Vagina (tissue), 2 donors: ENCODE measurements around the gene LHFPL4. TPM values are rescaled to one million over a fixed set of nuclear protein-coding genes. Genes with fewer than 3 reads are reported as not detected.

Experiments used
- DNase-seq, 2 donors: peaks; one replicate each; pipeline ENCODE4 v3.0.0-alpha.2; 2017; ENCODE audit errors: extremely low spot score in 2 of 2
- H3K27ac ChIP-seq: fragments of 200-600 bp; sonication (generic); one replicate; pipeline ENCODE4 v1.5.1; 2019
- H3K27me3 ChIP-seq: fragments of 200-600 bp; sonication (generic); one replicate; pipeline ENCODE4 v1.5.1; 2019
- H3K36me3 ChIP-seq, 2 donors: fragments of 200-600 bp; sonication (generic); one replicate each; pipeline ENCODE4 v1.5.1; 2017 to 2019
- H3K4me1 ChIP-seq: fragments of 200-600 bp; sonication (generic); one replicate; pipeline ENCODE4 v1.5.1; 2019
- H3K4me3 ChIP-seq, 2 donors: fragments of 200-600 bp; sonication (generic); 1 replicate in 1 of 2; 2 replicates in 1 of 2; pipeline ENCODE4 v1.5.1; 2016 to 2019
- H3K9me3 ChIP-seq: fragments of 200-600 bp; sonication (generic); one replicate; pipeline ENCODE4 v1.5.1; 2019
- CTCF ChIP-seq, 3 experiments: fragments of 450-650 bp in 2 of 3; fragments of 200-600 bp in 1 of 3; sonication (generic) in 1 of 3; IDR thresholded peaks; one replicate each; pipeline ENCODE4 v1.5.1; 2017 to 2019; ENCODE audit warnings: antibody characterized with exemption in 3 of 3, mild to moderate bottlenecking in 2 of 3, moderate library complexity in 2 of 3
- POLR2A ChIP-seq, 2 donors: fragments of 450-650 bp; IDR thresholded peaks; one replicate each; pipeline ENCODE4 v1.6.1; 2017; ENCODE audit warnings: antibody characterized with exemption in 2 of 2, mild to moderate bottlenecking in 2 of 2, moderate library complexity in 2 of 2
- POLR2AphosphoS5 ChIP-seq, 2 donors: sonication (generic); formaldehyde crosslinking; IDR thresholded peaks; one replicate each; pipeline ENCODE4 v1.9.0; 2017; ENCODE audit warnings: antibody characterized with exemption in 2 of 2, mild to moderate bottlenecking in 2 of 2, low read depth in 1 of 2; ENCODE audit not compliant: insufficient read depth in 1 of 2
- intact Hi-C: fragments of 100-400 bp; cut with DNase I; formaldehyde crosslinking; loops from one replicate; pipeline ENCODE4 v1.15.1; 2023
- total RNA-seq: library from RNA; depleted of rRNA; stranded (reverse); fragments of >200 nt; gene quantifications from one replicate; pipeline ENCODE4 v1.2.3, GENCODE V29; 2016

The LHFPL4 gene
- total RNA-seq, 1 donor from 2014 or later, result not detected

- Histone ChIP-seq H3K4me3 (no peak overlapping the region), H3K36me3 (no peaks in the 10 kb centered on the region), H3K4me1 (no peaks in the 10 kb centered on the region), H3K27me3 (no peaks in the 10 kb centered on the region), H3K9me3 (no peaks in the 10 kb centered on the region), H3K27ac (no peak overlapping the region)
- intact Hi-C loops, result no loop called here
- no peak for TF ChIP-seq POLR2AphosphoS5 (IDR thresholded peaks at IDR 0.05; ENCODE audit: insufficient read depth in 1 of 2, low read depth in 1 of 2)
- TF ChIP-seq POLR2A (IDR thresholded peaks at IDR 0.05), result no peak
- no peak for TF ChIP-seq CTCF (IDR thresholded peaks at IDR 0.05)
- DNase-seq, result no peak
Observed at GRCh38 chr3:9542182-9542581, 11.4 kb downstream of the LHFPL4 start.

GRCh38 chr3:9536212-9536611 is 17.4 kb downstream of the LHFPL4 start:
- no peaks in the 10 kb centered on the region for H3K36me3 ChIP-seq

GRCh38 chr3:9534429-9534828 is 19.2 kb downstream of the LHFPL4 start:
- Histone ChIP-seq H3K4me3 (no peak overlapping the region), H3K9me3 (no peaks in the 10 kb centered on the region), H3K36me3 (no peaks in the 10 kb centered on the region), H3K27ac (no peak overlapping the region), H3K27me3 (no peaks in the 10 kb centered on the region), H3K4me1 (no peaks in the 10 kb centered on the region)
- intact Hi-C loops, result no loop called here
- no peak for TF ChIP-seq CTCF (IDR thresholded peaks at IDR 0.05)
- no peak for TF ChIP-seq POLR2AphosphoS5 (IDR thresholded peaks at IDR 0.05; ENCODE audit: insufficient read depth in 1 of 2, low read depth in 1 of 2)
- no peak for TF ChIP-seq POLR2A (IDR thresholded peaks at IDR 0.05)
- no peak for DNase-seq

More at GRCh38 chr3:9536212-9536611, 17.4 kb downstream of the LHFPL4 start:
- Histone ChIP-seq H3K27ac (no peak overlapping the region), H3K4me1 (no peaks in the 10 kb centered on the region), H3K9me3 (no peaks in the 10 kb centered on the region), H3K27me3 (no peaks in the 10 kb centered on the region), H3K4me3 (no peak overlapping the region)
- no peak for DNase-seq
- no peak for TF ChIP-seq POLR2AphosphoS5 (IDR thresholded peaks at IDR 0.05; ENCODE audit: insufficient read depth in 1 of 2, low read depth in 1 of 2)
- TF ChIP-seq CTCF (IDR thresholded peaks at IDR 0.05), result no peak
- TF ChIP-seq POLR2A (IDR thresholded peaks at IDR 0.05), result no peak
- intact Hi-C loops, result no loop called here

- DNase-seq, result no peak
Observed at GRCh38 chr3:9525078-9525477, 28.5 kb downstream of the LHFPL4 start.

More at GRCh38 chr3:9525078-9525477, 28.5 kb downstream of the LHFPL4 start:
- no peak for TF ChIP-seq POLR2A (IDR thresholded peaks at IDR 0.05)
- no peak for TF ChIP-seq POLR2AphosphoS5 (IDR thresholded peaks at IDR 0.05; ENCODE audit: insufficient read depth in 1 of 2, low read depth in 1 of 2)
- TF ChIP-seq CTCF (IDR thresholded peaks at IDR 0.05), result no peak
- no peak overlapping the region for H3K27ac ChIP-seq
- intact Hi-C loops, result no loop called here
- H3K4me3 ChIP-seq, result no peak overlapping the region
- no peaks in the 10 kb centered on the region for H3K36me3 ChIP-seq
- no peaks in the 10 kb centered on the region for H3K4me1 ChIP-seq
- H3K27me3 ChIP-seq, result no peaks in the 10 kb centered on the region
- H3K9me3 ChIP-seq, result no peaks in the 10 kb centered on the region
